GDM1 (cell line): ENCODE measurements around the gene NPHP1.
A peak's percentile ranks its signal among the peaks of the same experiment; 100 is the strongest.
"Not testable (repeated sequence)": the region's sequence is repeated elsewhere in the genome, so short reads cannot be mapped to it uniquely, and the experiment has no call there.

ENCODE experiments used
- DNase-seq: peaks from one replicate; lab custom pipeline; 2025; lab: John Stamatoyannopoulos, UW

NPHP1 gene

DNA sequence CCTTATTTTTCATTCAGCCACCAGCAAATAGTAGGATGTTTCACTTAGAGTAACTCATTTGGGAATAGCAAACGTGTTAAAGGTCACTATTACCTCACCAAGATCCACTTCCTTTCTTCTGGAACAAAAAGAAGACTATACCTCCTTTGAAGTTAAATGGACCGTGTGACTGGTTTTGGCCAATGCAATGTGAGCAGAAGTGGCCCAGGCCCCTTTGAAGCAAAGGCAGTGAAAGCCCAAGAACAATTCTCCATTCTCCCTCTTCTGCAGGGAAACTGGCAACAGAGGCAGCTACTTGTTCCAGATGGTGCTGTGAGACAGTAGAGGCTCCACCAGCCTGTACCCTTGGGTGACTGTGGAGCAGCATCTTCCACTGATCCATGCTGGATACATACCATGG lies 77.9 kb downstream of the NPHP1 start:
- DNase-seq = no peak

DNA sequence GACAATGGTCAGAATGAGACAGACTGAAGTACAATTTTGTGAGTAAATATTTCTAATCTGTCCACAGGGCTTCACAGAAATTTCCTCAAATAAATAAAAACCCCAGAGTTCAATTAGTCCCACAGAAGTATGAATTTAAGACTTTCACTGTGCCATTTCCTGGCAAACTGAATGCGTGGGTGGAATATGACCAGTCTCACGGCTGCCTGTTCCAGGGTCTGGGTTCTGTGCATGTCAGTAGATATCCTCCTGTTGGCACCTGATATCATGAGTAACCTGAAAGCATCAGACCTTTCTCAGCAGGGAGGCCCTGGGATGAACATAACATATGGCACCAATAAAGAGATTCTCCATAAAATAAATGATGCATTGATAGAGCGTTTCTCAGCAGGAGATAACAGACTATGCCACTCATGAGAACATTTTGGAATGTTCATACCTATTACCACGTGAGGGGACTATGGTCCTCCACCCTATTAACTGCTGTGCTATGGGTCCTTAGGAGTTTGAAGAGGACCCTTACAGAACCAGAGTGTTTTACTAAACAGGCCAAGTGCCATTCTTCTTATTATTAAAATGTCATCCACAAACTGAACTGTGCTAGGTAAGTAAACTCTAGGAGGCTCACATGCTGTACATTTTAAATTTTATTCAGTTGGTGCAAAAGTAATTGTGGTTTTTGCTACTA lies 78.6 kb downstream of the NPHP1 start:
- no peak for DNase-seq

DNA sequence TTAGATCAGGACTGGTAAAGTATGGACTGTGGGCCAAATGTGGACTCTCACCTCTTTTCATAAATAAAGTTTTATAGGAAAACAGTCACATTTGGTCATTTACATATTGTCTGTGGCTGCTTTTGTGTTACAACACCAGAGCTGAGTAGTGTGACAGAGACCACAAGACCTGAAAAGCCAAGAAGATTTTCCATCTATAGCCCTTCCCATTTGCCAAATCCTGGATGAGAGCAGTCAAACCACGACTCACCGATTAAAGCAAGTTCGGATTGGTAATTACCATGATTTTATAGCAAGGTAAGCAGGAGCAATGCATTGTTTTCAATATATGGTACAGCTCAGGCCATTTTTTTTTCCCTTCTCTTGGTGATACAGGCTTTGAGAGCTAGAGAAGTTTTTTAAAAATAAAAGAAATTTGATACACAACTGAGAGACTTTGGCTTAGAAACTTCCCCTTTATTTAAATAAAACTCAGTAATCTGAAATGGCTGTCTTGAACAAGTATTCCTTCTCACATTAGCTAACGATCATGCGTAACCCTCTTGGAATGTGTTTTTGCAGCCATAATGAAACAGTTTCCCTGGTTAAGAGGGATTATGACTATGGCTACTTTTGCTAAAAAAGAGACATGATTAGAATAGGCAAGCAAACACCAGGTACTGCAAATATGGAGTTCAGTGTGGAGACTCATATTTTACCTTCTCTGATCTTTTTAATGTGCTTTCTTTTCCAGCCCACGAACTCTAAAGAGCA lies 79.7 kb downstream of the NPHP1 start:
- no peak for DNase-seq

DNA sequence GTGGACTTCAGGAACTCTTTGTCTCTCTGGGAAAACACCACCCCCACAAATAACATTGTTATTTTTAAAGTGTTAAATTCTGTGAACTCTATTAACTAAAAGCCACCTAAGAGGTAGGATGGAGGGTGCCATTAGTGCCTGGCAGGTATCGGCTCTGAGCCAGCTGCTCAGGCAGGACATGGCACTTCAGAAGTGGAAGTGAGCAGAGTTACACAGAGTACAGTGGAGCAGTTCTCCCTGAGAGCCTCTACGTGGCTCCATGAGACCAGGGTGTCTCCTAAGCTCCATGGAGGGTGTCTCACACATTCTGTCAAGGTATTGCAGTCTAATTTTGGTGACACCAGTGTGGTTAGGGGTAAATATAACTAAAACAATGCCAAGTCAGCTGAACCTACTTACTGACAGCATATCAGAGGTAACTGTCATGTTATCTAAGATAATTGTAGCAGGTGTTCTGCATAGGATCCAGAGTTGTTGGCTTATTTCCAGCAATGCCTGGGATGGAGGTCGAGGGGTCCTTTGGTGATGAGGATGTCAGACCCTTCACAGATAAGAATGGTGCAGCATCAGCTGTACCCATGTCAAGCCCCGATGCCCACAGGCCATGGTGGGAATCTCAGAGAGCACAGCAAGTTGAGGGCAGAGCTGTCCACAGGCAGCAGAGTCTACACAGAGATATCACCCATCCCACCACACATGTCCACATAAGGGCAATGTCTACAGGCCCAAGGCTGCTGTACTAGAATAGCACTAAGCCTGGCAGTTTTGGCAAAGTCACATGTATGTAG lies 80.6 kb downstream of the NPHP1 start:
- no peak for DNase-seq

DNA sequence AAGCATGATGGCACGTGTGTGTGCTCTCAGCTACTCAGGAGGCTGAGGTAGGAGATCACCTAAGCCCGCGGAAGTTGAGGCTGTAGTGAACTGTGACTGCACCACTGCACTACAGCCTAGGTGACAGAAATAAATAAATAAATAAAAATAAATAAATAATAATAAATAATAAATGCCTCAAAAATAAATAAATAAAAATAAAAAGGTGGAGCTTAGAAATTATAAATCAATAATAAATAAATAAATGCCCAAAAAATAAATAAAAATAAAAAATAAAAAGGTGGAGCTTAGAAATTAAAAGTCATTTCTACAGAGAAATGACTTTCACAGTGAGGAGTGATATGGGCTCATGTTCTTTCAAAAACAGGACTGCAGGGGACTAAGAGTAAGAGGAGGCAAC lies 83.2 kb downstream of the NPHP1 start:
- DNase-seq = no peak

DNA sequence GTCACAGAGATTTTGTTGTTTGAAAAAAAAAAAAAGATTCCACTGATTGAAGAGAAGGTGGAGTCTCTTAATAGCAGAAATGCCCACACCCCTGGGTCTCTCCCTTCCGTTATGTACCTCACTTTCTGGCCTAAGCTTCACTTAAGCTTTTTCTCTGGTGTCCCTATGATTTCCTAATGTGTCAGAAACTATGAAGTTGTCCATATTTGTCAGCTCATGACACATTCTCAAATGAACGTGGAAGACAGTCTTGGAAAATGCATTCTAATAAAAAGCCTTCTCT lies 83.8 kb downstream of the NPHP1 start:
- DNase-seq = no peak

DNA sequence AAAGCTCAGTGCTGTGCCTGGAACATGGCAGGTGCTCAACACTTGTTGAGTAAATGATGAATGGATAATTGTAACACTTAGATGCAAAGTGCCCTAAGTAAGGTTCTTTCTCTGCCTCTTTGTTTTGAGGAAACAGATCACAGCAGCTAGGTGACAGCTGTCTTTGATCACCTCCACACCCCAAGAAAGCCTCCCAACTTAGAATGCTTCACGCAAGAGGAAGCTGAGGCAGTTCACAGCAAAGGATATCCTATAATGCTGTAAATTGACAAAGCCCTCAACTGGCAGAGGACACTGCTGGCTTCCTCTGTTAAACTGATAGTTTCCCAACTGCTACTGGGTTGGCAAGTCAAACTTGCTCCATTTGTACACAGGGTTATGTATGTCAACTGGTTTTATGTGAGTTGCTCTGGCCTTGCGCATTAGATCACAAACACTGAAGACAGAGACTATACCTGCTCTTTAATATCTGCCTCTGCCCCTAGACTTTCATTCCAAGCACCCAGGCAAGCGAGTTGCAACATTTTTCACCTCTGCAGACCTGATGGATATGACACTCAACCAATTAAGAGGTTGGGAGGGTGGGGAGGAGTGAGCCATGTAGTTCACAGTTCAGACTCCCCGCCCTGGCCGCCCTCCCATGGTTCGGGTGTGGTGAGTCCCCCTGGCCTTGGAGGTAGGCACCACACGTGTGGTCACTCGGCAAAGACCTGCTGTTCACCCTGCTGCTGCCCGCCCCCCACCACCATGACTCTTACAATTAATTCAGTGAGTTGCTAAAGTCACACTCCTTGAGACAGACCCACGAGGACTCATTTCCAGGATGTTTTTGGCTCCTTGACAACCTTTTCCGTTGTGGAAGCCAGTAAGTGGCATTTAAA lies 84.4 kb downstream of the NPHP1 start:
- no peak for DNase-seq

DNA sequence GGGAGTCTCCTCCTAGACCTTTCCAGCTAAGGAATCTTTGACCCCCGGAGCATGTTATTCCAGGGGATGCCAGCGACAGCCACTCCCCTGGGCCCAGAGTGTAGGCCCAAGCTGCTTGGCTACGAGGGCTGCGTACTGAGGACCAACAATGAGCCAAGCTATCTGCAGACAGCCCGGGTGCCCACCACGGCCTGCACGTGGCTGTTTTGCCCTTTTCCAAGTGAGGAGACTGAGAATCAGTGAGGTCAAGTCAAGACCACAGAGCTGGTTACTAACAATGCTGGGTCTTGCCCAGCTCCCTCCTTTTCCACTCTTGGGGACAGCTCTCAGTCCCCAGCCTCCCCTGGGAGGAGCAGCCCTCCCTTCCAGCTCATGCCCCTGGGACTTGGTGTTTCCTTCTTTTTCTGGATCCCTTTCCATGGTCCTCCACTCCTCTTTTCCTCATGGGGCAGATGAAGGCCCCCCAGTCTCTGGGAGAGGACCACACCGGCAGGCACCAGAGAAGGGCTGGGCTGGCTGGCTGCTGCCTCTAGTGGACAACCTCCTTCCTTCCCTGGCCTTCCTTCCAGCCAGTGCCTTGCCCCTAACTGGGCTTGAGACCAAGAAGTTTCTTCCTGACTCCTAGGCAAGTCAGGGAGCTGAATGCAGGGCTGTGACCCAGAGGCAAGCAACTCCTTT lies 88.6 kb downstream of the NPHP1 start:
- DNase-seq = no peak

DNA sequence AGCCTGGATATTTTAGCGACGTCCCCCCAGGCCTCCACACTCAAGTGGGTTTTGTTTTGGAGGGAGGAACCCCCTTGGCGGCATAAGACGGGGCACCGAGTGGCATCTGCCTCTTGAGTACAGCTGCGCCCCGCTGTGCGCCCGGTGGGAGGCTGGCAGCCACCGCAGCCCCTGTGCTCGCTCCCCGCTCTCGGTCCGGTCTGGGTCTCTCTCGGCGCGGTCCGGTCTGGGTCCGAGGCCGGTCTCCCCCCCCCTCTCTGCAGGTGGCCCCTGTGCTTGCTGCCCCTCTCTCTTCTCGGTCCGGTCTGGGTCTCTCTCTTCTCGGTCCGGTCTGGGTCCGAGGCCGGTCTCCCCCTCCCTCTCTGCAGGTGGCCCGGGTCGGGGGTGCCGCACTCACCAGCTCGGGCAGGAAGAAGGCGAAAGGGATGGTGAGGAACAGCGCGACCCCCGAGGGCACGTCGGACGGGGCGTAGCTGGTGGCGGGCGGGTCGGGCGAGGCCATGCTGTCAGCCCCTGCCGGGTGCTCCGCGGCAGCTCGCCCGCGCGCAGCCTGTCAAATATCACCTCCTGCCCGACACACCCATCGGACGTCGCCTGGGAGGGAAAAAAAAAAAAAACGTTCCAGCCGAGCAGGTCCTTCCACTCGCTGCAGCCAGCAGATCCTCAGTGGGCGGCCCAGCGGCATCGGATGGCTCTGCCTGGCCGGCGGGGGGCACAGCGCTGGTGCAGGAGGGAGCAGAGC lies 89.4 kb downstream of the NPHP1 start, which contains the start of gene MALL:
MALL (minus strand) TSS at position 532 of the 742 bp plus-strand sequence; CDS start at position 502, 30 bp downstream.
- DNase-seq = no peak

DNA sequence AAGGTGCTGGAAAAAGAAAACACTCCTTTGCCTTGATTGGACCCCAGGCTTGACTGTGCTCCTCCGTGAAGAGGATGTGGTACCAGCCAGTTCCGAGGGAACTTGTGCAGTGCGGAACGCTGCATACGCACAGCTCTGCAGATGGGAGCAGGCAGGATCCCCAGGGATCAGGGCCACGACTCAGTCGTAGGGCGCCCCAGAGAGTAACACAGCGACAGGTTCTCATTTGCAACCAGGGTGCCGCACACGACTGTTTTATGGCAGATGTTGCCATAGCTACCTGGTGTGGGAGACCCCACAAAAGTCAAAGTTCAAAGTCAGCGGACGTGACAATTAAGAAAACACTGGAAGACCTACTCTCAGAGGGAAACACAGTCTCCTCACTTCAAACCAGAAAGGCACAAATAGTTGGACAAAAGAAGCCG lies 90.0 kb downstream of the NPHP1 start:
- no peak for DNase-seq

DNA sequence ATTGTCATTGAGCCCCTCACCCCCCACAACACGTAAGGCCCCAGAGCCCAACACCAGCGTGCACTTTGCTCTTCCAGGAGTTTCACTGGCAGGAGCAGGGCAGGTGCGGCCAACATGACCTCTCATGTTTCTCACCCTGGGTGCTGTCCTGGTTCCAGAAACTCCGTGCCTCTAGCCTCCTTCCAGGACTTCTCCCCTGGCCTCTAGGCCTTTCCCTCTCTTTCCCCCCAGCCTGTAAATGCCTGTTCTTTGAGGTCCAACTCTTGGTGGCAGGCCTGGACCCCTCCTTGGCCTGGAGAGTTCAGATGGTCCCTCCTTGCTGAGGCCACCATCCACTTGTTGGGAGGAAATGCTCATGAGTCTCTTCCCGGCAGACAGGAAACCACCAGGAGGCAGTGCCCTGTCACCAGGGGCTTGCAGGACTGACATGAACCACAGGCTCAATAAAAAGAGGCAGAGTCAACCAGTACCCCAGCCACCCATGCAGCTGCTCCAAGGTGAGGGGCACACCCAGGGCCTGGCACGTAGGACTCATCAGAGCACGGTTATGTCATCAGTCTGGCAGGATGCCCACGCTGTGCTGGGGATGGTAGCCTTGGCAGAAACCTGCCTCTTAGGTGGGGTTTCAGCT lies 90.7 kb downstream of the NPHP1 start:
- DNase-seq = peak; percentile 27

DNA sequence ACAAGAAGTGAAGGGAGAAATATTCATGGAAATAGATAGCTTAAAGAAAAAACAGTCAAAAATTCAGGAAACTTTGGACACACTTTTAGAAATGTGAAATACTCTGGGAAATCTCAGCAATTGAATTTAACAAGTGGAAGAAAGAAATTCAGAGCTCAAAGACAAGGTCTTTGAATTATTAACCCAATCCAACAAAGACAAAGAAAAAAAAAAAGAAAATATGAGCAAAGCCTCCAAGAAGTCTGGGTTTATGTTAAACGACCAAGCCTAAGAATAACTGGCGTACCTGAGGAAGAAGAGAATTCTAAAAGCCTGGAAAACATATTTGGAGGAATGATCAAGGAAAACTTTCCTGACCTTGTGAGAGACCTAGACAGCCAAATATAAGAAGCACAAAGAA lies 96.5 kb downstream of the NPHP1 start:
- DNase-seq = not testable (repeated sequence)

DNA sequence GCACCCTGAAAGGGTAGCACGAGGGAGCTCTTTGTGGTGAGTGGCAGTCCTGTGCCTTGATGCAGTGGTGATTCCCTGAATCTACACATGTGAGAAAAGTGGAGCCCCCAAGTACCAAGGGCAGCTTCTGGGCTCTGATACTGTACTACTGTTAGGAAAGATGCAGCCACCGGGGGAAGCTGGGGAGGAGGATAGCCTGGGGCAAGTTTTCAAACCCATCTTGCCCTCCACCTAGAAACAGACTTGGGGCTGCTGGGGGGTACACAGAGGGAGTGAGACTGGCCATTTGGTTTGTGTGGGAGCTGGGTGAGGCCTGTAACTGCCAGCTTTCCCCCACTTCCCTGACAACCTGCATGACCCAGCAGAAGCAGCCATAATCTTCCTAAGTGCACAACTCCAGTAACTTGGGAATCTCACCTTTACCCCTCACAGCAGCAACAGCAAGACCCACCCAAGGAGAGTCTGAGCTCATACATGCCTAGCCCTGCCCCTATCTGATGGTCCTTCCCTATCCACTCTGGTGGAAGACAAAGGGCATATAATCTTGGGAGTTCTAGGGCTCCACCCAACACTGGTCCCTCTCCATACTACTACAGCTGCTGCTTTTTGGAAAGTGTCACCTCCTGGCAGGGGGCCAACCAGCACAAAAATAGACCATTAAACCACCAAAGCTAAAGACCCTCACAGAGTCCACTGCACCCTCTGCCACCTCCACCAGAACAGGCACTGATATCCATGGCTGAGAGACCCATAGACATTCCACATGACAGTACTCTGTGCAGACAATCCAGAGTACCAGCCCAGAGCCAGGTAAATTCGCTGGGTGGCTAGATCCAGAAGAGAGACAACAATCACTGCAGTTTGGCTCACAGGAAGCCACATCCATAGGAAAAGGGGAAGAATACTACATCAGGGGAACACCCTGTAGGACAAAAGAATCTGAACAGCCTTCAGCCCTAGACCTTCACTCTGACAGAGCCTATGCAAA lies 97.4 kb downstream of the NPHP1 start:
- no peak for DNase-seq

DNA sequence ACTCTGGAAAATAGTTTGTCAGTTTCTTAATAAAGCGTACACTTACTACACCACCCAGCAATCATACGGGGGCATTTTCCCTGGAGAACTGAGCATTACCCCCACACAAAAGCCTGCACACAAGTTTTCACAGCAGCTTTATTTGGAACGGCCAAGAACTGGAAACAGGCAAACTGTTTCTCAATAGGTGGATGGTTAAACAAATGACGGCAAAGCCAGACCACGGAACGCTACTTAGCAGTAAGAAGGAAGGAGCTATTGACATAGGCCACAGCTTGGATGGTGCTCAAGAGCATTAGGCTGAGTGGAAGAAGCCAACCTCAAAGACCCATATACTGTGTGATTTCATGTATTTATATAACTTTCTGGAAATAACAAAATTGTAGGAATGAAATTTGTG lies 98.2 kb downstream of the NPHP1 start:
- DNase-seq = no peak

DNA sequence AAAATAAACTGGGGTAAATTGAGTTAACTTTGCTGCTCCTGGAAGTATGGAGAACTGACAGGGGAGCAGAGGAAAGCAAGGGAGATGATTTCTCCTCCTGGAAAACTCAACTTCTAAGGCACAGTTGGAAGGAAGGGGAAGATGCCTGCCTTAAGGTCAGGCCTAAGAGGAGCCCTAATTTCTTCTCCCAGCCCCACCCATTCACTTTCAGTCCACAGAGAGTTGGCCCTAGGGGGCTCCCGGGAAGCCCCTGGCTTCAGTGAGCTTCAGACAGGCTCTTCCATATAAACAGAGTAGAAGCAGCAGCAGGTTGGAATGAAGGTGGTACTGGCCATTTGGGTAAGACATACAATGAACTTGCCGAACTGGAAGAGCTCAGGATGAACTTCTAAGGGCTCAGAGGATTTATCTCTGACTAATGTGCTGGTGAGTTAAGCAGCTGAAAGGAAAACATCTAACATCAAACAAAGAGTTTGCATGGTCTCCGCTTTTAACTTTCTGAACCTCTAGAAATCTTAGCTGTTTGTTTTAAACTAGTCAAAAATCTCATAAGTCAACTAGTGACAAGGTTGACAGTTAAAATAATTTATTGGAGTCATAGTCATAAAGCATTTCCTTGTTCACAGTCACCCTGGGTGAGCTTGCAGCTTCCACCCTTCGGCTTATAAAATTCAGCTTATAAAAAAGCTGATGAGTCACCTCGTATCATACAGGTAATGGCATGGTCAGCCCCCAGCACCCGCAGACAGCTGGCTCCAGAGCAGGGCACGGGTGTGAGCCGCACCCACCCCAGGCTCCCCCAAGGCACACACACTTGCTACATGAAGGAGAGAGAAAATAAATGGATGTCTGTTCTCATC lies 99.0 kb downstream of the NPHP1 start:
- no peak for DNase-seq

DNA sequence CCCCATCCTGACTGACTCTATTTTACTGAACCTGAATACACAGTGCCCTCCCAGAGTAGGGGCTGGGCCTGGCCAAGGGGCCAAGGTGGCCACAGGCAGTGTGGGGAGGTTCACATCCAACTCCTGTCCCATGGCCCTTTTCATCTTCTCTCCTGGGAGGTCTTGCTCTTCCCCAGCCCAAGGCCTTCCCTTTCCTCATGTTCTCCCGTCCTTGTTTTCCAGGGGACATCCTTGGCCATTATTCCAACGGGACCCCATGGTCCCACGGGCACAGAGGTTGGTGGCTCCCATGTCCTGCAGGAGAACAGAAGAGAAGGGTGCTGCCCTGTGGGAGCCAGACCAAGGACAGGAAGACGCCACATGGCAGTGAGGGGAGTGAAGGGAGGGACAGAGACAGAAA lies 99.6 kb downstream of the NPHP1 start:
- DNase-seq = no peak

DNA sequence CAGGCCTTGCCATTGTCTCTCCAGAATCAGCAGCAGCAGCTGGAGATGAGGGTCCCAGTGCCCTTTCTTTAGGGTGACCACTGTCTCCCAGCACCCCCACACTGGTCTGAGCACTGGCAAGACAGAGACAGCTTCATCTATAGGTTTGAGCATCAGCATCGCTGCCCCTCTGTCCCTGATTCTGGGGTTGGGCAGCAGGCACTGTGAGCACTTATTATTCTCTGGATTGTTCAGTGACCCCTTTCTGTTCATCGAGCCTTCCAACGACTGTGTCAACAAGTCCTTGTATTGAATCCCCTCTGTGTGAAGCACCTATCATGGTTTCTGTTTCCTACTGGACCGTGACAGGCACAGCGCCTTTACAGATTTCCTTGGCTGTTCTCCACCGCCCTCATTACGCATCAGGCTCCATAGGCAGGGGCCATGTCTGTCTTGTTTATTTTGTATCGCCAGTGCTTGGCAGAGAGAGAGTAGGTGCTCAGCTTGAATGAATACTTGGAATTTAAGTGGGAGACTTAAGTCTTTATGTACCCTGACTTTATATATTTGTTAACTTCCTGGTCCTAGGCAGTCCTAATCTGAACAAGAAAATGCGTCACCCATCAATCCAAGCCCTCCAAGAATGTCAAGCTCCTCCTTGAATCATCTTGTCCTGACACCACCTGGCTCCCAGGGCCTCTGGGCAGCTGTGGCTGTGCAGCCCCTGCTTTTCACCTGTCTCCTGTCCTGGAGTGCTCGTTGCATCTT lies 100.6 kb downstream of the NPHP1 start:
- DNase-seq = no peak
